DND-41 (cell line): ENCODE results near the gene THYN1.

ENCODE experiments used
- CTCF ChIP-seq: IDR thresholded peaks from 2 replicates; pipeline ENCODE4 v1.5.1; 2012; ENCODE audit warnings: borderline replicate concordance, low read length, moderate library complexity, mild to moderate bottlenecking; ENCODE audit not compliant: poor library complexity, severe bottlenecking; ENCODE audit errors: extremely low read depth
- EZH2 ChIP-seq: IDR thresholded peaks from 3 replicates; pipeline ENCODE4 v1.6.1; 2012; ENCODE audit warnings: borderline replicate concordance, low read depth, mild to moderate bottlenecking, moderate library complexity, low read length, inconsistent platforms; ENCODE audit not compliant: severe bottlenecking

- TF ChIP-seq CTCF: no peak
- TF ChIP-seq EZH2: no peak
Observed at GRCh38 chr11:134257101-134257500, 3.9 kb upstream of the THYN1 start.
